HUES6 (cell line): ENCODE measurements around the gene DOK6.
"Not testable (repeated sequence)": the region's sequence is repeated elsewhere in the genome, so short reads cannot be mapped to it uniquely, and the experiment has no call there.

Source experiments
- H3K27ac ChIP-seq: 2 replicates; pipeline ENCODE4 v1.7.0; 2013; ENCODE audit warnings: low read depth, mild to moderate bottlenecking, low read length, inconsistent platforms
- H3K27me3 ChIP-seq: 2 replicates; pipeline ENCODE4 v1.6.1; 2013; ENCODE audit warnings: low read length; ENCODE audit not compliant: control insufficient read depth, insufficient read depth
- H3K36me3 ChIP-seq: 2 replicates; pipeline ENCODE4 v1.6.1; 2013; ENCODE audit warnings: low read length; ENCODE audit not compliant: control insufficient read depth, insufficient read depth
- H3K4me1 ChIP-seq: 2 replicates; pipeline ENCODE4 v1.6.1; 2013; ENCODE audit warnings: low read length; ENCODE audit not compliant: control insufficient read depth, insufficient read depth
- H3K4me3 ChIP-seq: 2 replicates; pipeline ENCODE4 v1.5.1; 2013; ENCODE audit warnings: low read depth, low read length
- H3K9ac ChIP-seq: one replicate; pipeline ENCODE4 v1.6.1; 2013; ENCODE audit warnings: mild to moderate bottlenecking, low read length
- H3K9me3 ChIP-seq: 2 replicates; pipeline ENCODE4 v1.6.1; 2013; ENCODE audit warnings: low read depth, low read length; ENCODE audit not compliant: control insufficient read depth, insufficient read depth

DOK6 gene

DNA sequence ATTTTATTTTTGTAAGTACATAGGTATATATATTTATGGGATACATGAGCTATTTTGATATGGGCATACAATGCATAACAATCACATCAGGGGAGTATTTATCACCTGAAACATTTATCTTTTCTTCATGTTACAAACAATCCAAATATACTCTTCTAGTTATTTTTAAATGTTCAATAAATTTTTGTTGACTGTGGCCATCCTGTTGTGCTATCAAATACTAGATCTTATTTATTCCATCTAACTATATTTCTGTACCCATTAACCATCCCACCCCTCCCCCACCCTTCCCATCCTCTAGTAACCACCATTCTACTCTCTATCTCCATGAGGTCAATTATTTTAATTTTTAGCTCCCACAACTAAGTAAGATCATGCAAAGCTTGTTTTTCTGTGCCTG, 390.0 kb downstream of the DOK6 start:
- no peaks in the 10 kb centered on the region for H3K9me3 ChIP-seq
- H3K27ac ChIP-seq, result no peak overlapping the region
- no peak overlapping the region for H3K9ac ChIP-seq
- H3K27me3 ChIP-seq, result no peaks in the 10 kb centered on the region
- no peak overlapping the region for H3K4me3 ChIP-seq
- H3K36me3 ChIP-seq, result no peaks in the 10 kb centered on the region
- H3K4me1 ChIP-seq, result no peaks in the 10 kb centered on the region

- Histone ChIP-seq H3K9me3 (no peaks in the 10 kb centered on the region), H3K27me3 (no peaks in the 10 kb centered on the region), H3K27ac (no peak overlapping the region), H3K4me1 (no peaks in the 10 kb centered on the region), H3K36me3 (no peaks in the 10 kb centered on the region), H3K9ac (no peak overlapping the region), H3K4me3 (no peak overlapping the region)
Measured at GRCh38 chr18:69795791-69796190, 395.1 kb downstream of the DOK6 start.

DNA sequence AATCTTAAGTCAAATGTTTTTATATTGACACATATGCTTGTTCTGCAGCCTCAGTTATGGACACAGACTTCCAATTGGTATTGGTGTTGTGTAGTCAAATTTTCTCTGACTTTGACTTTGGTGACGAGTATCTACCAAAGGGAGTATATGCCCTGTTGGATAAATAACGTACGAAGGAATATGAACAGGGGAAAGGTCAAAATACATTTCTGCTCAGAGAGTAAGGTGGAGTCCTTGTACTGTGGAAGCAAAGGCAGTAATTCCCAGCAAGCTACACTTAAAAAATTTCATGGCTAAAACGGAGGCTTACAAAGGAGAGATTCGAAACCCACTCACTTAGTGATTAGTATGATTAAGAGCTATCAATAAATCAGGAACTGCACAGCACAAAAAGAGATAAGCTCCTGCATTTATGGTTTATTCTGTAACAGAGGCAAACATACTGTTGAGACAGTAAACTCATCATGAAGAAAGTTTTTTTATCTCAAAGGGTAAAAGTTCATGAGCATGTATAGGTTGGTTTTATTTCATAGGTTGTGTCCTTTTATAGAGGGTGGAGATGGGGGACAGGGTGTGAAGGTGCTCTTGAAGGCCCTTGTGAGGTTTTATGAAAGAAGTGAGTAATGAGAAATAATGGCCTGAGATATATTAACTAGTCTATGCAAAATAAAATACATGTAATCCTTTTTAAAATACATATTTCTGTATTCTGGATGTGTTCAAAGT, 404.3 kb downstream of the DOK6 start:
- no peaks in the 10 kb centered on the region for H3K4me1 ChIP-seq
- H3K9me3 ChIP-seq, result no peaks in the 10 kb centered on the region
- no peak overlapping the region for H3K27ac ChIP-seq
- no peak overlapping the region for H3K9ac ChIP-seq
- H3K27me3 ChIP-seq, result no peaks in the 10 kb centered on the region
- no peaks in the 10 kb centered on the region for H3K36me3 ChIP-seq
- H3K4me3 ChIP-seq, result no peak overlapping the region

DNA sequence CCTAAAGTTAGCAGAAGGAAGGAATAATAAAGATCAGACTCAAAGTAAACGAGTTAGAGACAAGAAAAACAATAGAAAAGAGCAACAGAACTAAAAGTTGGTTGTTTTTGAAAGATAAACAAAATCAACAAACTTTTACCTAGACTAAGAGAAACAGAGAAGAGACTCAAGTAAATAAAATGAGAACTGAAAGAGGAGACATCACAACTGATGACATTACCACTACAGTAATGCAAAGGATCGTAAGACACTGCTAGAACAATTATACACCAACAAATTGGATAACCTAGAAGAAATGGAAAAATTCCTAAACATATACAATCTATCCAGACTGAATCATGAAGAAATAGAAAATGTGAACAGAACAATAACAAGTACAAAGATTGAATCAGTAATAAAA, 407.7 kb downstream of the DOK6 start:
- no peak overlapping the region for H3K9ac ChIP-seq
- no peaks in the 10 kb centered on the region for H3K4me1 ChIP-seq
- no peaks in the 10 kb centered on the region for H3K27me3 ChIP-seq
- H3K9me3 ChIP-seq, result no peaks in the 10 kb centered on the region
- no peak overlapping the region for H3K4me3 ChIP-seq
- no peaks in the 10 kb centered on the region for H3K36me3 ChIP-seq
- no peak overlapping the region for H3K27ac ChIP-seq

GRCh38 chr18:69813559-69813958, 412.9 kb downstream of the DOK6 start:
- H3K9me3 ChIP-seq, result peaks cover 7% of the 10 kb centered on the region
- H3K27ac ChIP-seq, result no peak overlapping the region
- H3K27me3 ChIP-seq, result no peaks in the 10 kb centered on the region
- no peak overlapping the region for H3K9ac ChIP-seq
- H3K4me1 ChIP-seq, result no peaks in the 10 kb centered on the region
- no peaks in the 10 kb centered on the region for H3K36me3 ChIP-seq
- H3K4me3 ChIP-seq, result no peak overlapping the region

GRCh38 chr18:69814861-69815385, 414.2 kb downstream of the DOK6 start:
- H3K9ac ChIP-seq, result no peak overlapping the region
- H3K36me3 ChIP-seq, result no peaks in the 10 kb centered on the region
- no peaks in the 10 kb centered on the region for H3K27me3 ChIP-seq
- no peak overlapping the region for H3K4me3 ChIP-seq
- H3K9me3 ChIP-seq, result peaks cover 7% of the 10 kb centered on the region
- no peak overlapping the region for H3K27ac ChIP-seq
- H3K4me1 ChIP-seq, result no peaks in the 10 kb centered on the region

- Histone ChIP-seq H3K27me3 (no peaks in the 10 kb centered on the region), H3K36me3 (no peaks in the 10 kb centered on the region), H3K27ac (no peak overlapping the region), H3K4me3 (no peak overlapping the region), H3K4me1 (no peaks in the 10 kb centered on the region), H3K9me3 (peaks cover 18% of the 10 kb centered on the region), H3K9ac (no peak overlapping the region)
Measured at GRCh38 chr18:69817335-69817940, 416.8 kb downstream of the DOK6 start.

GRCh38 chr18:69819460-69819859, 418.8 kb downstream of the DOK6 start:
- Histone ChIP-seq H3K9ac (no peak overlapping the region), H3K4me1 (no peaks in the 10 kb centered on the region), H3K4me3 (no peak overlapping the region), H3K9me3 (0 out of 2 replicates have a peak, but pooled peaks cover 12% of the 10 kb centered on the region), H3K36me3 (no peaks in the 10 kb centered on the region), H3K27ac (no peak overlapping the region), H3K27me3 (no peaks in the 10 kb centered on the region)

GRCh38 chr18:69820538-69820937, 419.9 kb downstream of the DOK6 start:
- H3K36me3 ChIP-seq, result no peaks in the 10 kb centered on the region
- H3K9ac ChIP-seq, result no peak overlapping the region

GRCh38 chr18:69830189-69830588, 429.5 kb downstream of the DOK6 start:
- no peaks in the 10 kb centered on the region for H3K9me3 ChIP-seq
- H3K36me3 ChIP-seq, result no peaks in the 10 kb centered on the region
- no peaks in the 10 kb centered on the region for H3K27me3 ChIP-seq
- H3K4me1 ChIP-seq, result no peaks in the 10 kb centered on the region
- no peak overlapping the region for H3K9ac ChIP-seq
- H3K27ac ChIP-seq, result no peak overlapping the region
- no peak overlapping the region for H3K4me3 ChIP-seq

More at GRCh38 chr18:69820538-69820937, 419.9 kb downstream of the DOK6 start:
- H3K9me3 ChIP-seq, result 0 out of 2 replicates have a peak, but pooled peaks cover 11% of the 10 kb centered on the region
- no peak overlapping the region for H3K4me3 ChIP-seq
- no peak overlapping the region for H3K27ac ChIP-seq
- no peaks in the 10 kb centered on the region for H3K4me1 ChIP-seq
- no peaks in the 10 kb centered on the region for H3K27me3 ChIP-seq

DNA sequence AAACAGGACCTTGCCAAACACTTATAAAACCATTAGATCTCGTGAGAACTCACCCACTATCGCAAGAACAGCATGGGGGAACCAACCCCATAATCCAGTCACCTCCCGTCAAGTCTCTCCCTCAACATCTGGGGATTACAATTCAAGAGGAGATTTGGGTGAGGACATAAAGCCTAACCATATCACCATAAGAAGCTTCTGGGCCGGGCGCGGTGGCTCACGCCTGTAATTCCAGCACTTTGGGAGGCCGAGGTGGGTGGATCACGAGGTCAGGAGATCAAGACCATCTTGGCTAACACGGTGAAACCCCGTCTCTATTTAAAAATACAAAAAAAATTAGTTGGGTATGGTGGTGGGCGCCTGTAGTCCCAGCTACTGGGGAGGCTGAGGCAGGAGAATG, 434.3 kb downstream of the DOK6 start:
- not testable (repeated sequence) for H3K9me3 ChIP-seq, H3K36me3 ChIP-seq, H3K27me3 ChIP-seq, H3K9ac ChIP-seq, H3K4me1 ChIP-seq, H3K4me3 ChIP-seq, H3K27ac ChIP-seq
